Activated T-cell treated with anti-CD3 and anti-CD28 coated beads, Interleukin-2, amount 50 U/mL, for 72 hours (primary cell): Measurements from ENCODE around the gene OR8K1. TPM values are rescaled to one million over a fixed set of nuclear protein-coding genes. Genes with fewer than 3 reads are reported as not detected.

Experiments used
- total RNA-seq, 2 donors: library from RNA; stranded (reverse); gene quantifications; one replicate each; pipeline ENCODE4 v1.2.3, GENCODE V29; 2022

The OR8K1 gene
- total RNA-seq, 2 donors from 2014 or later: not detected

Other genes starting within 250 kb of the OR8K1 start
- gene OR8H2, start 242.4 kb upstream of the OR8K1 start, total RNA-seq: not detected
- not detected for gene OR8H3, start 223.7 kb upstream of the OR8K1 start, total RNA-seq
- gene OR8J3, start 205.8 kb upstream of the OR8K1 start, total RNA-seq: not detected
- not detected for gene OR8K5, start 185.7 kb upstream of the OR8K1 start, total RNA-seq
- not detected for gene OR5J2, start 169.4 kb upstream of the OR8K1 start, total RNA-seq
- gene OR5T2, start 111.8 kb upstream of the OR8K1 start, total RNA-seq: not detected
- not detected for gene OR5T3, start 93.8 kb upstream of the OR8K1 start, total RNA-seq
- gene OR5T1, start 71.9 kb upstream of the OR8K1 start, total RNA-seq: not detected
- gene OR8H1, start 53.8 kb upstream of the OR8K1 start, total RNA-seq: not detected
- not detected for gene OR8K3, start 30.9 kb upstream of the OR8K1 start, total RNA-seq
- gene OR8J1, start 8.3 kb downstream of the OR8K1 start, total RNA-seq: not detected
- not detected for gene OR8U1, start 29.6 kb downstream of the OR8K1 start, total RNA-seq
- not detected for gene OR5AL1, start 66.7 kb downstream of the OR8K1 start, total RNA-seq
- not detected for gene OR5M3, start 127.3 kb downstream of the OR8K1 start, total RNA-seq
- gene OR5M8, start 145.3 kb downstream of the OR8K1 start, total RNA-seq: not detected
- not detected for gene OR5M11, start 197.2 kb downstream of the OR8K1 start, total RNA-seq
- not detected for gene OR5M10, start 231.7 kb downstream of the OR8K1 start, total RNA-seq